ENCODE results near the gene PNKD.
A peak's percentile ranks its signal among the peaks of the same experiment; 100 is the strongest.

PNKD gene

GRCh38 chr2:218289639-218290315 is 19.5 kb downstream of the PNKD start:
- H3K4me3 ChIP-seq (ENCODE audit: low read length): peak overlapping the region; percentile 91
- TF ChIP-seq CTCF (conservative IDR thresholded peaks at IDR 0.05; ENCODE audit: low read length): no peak
- DNase-seq (ENCODE audit: low read depth): peak; percentile 54

DNA sequence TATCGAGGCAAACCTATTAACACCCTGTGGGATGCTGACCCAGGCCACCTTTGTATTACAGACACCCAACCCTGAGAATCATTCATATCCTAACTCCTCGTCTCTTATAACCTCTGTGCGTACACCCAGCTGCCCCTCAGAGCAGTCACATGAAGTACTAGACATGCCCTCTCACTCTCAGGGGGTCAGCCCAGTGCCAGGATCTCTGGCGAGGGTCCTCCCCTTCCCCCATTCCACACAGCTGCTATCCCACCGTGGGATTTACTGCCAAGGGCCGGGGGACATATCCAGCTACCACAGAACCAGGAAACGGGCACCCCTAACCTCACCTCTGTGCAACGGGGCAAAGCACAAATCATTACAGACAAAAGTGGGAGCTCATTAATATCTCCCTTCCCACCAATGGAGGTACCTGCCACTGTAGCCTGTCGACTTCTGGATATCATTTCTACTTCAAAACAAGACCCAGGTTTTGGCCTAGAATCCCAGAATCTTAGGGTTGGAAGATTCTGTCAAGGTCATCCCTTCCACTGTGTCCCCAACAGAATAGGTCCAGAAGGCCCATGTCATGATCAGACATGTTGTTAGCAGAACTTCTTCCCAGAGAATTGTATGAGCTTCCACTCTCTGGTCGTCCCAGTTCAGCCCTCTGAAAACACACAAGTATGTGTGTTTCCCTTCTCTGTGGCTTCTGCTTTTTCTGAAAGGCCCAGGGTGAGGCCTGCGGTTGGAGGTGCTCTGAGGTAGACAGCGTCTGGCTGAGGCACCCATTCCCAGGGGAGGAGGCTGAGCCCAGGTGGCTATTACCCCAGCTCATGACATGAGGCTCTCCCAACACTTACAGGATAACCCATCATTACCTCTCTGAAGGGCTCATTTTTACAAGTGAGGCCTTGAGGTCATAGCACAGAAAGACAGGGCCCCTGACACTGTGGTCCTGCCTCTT is 20.3 kb downstream of the PNKD start:
- H3K4me3 ChIP-seq (ENCODE audit: low read length): peak overlapping the region; percentile 91

GRCh38 chr2:218291318-218292047 is 21.2 kb downstream of the PNKD start:
- peak overlapping the region; percentile 91 for H3K4me3 ChIP-seq (ENCODE audit: low read length)
- TF ChIP-seq CTCF (conservative IDR thresholded peaks at IDR 0.05; ENCODE audit: low read length): no peak
- no peak for DNase-seq (ENCODE audit: low read depth)

More for the DNA sequence above, 20.3 kb downstream of the PNKD start:
- no peak for DNase-seq (ENCODE audit: low read depth)
- no peak for TF ChIP-seq CTCF (conservative IDR thresholded peaks at IDR 0.05; ENCODE audit: low read length)

- H3K4me3 ChIP-seq (ENCODE audit: low read length): peak within 1 kb of the TSS; percentile 91
- TF ChIP-seq CTCF (conservative IDR thresholded peaks at IDR 0.05; ENCODE audit: low read length): peak; percentile 46
- peak; percentile 68 for DNase-seq (ENCODE audit: low read depth)
These were observed 22.0 kb downstream of the PNKD start, which contains the start of gene TMBIM1 for GRCh38 chr2:218292048-218293014. TSS of gene TMBIM1 (minus strand) at chr2:218292503. CDS start at chr2:218282141, 10,362 bp downstream.

DNA sequence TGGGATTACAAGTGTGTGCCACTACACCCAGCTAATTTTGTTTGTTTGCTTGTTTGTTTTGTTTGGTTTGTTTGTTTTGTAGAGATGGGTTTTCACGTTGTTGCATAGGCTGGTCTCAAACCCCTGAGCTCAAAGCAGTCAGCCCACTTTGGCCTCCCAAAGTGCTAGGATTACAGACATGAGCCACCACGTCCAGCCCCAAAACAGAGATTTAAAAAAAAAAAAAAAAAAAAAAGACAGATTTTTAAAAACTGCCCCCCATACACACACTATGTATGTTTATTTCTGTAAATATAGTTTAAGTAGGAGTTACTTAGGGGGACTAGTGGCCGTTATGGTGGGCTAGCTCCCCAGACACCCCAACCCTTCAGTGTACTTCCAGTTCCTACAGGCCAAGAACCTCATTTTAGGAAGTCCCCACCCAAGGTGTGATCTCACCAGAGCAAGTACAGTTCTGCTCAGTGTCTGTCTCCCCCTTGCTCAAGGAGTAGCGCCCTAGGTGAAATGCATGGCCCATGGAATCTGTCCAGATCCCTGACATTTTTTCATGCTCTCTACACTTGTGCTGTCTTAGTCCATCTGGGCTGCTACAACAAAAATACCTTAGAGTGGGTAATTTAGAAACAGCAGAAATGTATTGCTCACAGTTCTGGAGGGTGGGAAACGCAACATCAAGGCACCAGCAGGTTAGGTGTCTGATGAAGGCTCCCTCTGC is 23.6 kb downstream of the PNKD start:
- no peak overlapping the region for H3K4me3 ChIP-seq (ENCODE audit: low read length)
- no peak for TF ChIP-seq CTCF (conservative IDR thresholded peaks at IDR 0.05; ENCODE audit: low read length)
- DNase-seq (ENCODE audit: low read depth): no peak

Data from AG10803 (cell line).